DMS53 (cell line): Measurements from ENCODE around the gene NPSR1.

Experiments used
- DNase-seq: peaks from one replicate; lab custom pipeline; 2025; lab: John Stamatoyannopoulos, UW

Gene NPSR1

GRCh38 chr7:34720289-34720688 lies 62.3 kb downstream of the NPSR1 start:
- DNase-seq, result no peak

GRCh38 chr7:34723338-34723737 lies 65.3 kb downstream of the NPSR1 start:
- no peak for DNase-seq

GRCh38 chr7:34723866-34724490 lies 66.0 kb downstream of the NPSR1 start:
- peak; percentile 14 for DNase-seq

GRCh38 chr7:34726221-34726620 lies 68.2 kb downstream of the NPSR1 start:
- peak; percentile 12 for DNase-seq

- DNase-seq, result peak; percentile 97
Measured at GRCh38 chr7:34727464-34727995, 69.5 kb downstream of the NPSR1 start.

GRCh38 chr7:34728156-34728555 lies 70.1 kb downstream of the NPSR1 start:
- DNase-seq, result peak; percentile 14

GRCh38 chr7:34734771-34735170 lies 76.8 kb downstream of the NPSR1 start:
- DNase-seq, result no peak

GRCh38 chr7:34735526-34735925 lies 77.5 kb downstream of the NPSR1 start:
- DNase-seq, result no peak

GRCh38 chr7:34739651-34740300 lies 81.8 kb downstream of the NPSR1 start:
- no peak for DNase-seq

- peak; percentile 14 for DNase-seq
Measured at GRCh38 chr7:34740840-34741239, 82.8 kb downstream of the NPSR1 start.

GRCh38 chr7:34747176-34747781 lies 89.3 kb downstream of the NPSR1 start:
- peak; percentile 82 for DNase-seq

GRCh38 chr7:34747867-34748727 lies 90.1 kb downstream of the NPSR1 start:
- DNase-seq, result peak; percentile 100

GRCh38 chr7:34748728-34749089 lies 90.7 kb downstream of the NPSR1 start:
- DNase-seq, result no peak

- no peak for DNase-seq
Measured at GRCh38 chr7:34749446-34749845, 91.4 kb downstream of the NPSR1 start.

GRCh38 chr7:34750209-34750608 lies 92.2 kb downstream of the NPSR1 start:
- peak; percentile 39 for DNase-seq

- peak; percentile 39 for DNase-seq
Measured at GRCh38 chr7:34750636-34751035, 92.6 kb downstream of the NPSR1 start.

GRCh38 chr7:34751725-34752643 lies 94.0 kb downstream of the NPSR1 start:
- DNase-seq, result peak; percentile 49

GRCh38 chr7:34752929-34753328 lies 94.9 kb downstream of the NPSR1 start:
- peak; percentile 17 for DNase-seq

GRCh38 chr7:34755008-34755407 lies 97.0 kb downstream of the NPSR1 start:
- no peak for DNase-seq

- DNase-seq, result peak; percentile 60
Measured at GRCh38 chr7:34756025-34756437, 98.0 kb downstream of the NPSR1 start.

GRCh38 chr7:34756691-34757090 lies 98.7 kb downstream of the NPSR1 start:
- peak; percentile 17 for DNase-seq
